AG04450 (cell line): ENCODE measurements around the gene TMEM151A. TPM values are rescaled to one million over a fixed set of nuclear protein-coding genes. Genes with fewer than 3 reads are reported as not detected.

Experiments used
- CTCF ChIA-PET: fragments of 300-600, 350-600 bp; formaldehyde crosslinking; extraction: SDS; loops from one replicate; lab custom pipeline; 2022; ENCODE audit warnings: antibody characterized with exemption, inconsistent platforms; lab: Charles Lee
- POLR2A ChIA-PET: fragments of 350-600 bp; formaldehyde crosslinking; extraction: SDS; loops from one replicate; lab custom pipeline; 2021; ENCODE audit warnings: antibody characterized with exemption, inconsistent platforms; lab: Yijun Ruan, JAX
- DNase-seq: peaks from one replicate; pipeline ENCODE4 v3.0.0-alpha.2; 2011; ENCODE audit warnings: low read depth, low spot score
- H3K27ac ChIP-seq: one replicate; pipeline ENCODE4 v1.5.1; 2012; ENCODE audit warnings: low read depth, low read length, control low read depth
- H3K27me3 ChIP-seq: one replicate; pipeline ENCODE4 v1.6.0; 2012; ENCODE audit warnings: low read length; ENCODE audit not compliant: control insufficient read depth, insufficient read depth
- H3K4me3 ChIP-seq: 2 replicates; pipeline ENCODE4 v1.5.1; 2011; ENCODE audit warnings: mild to moderate bottlenecking, low read depth, low read length, control low read depth
- H3K9me3 ChIP-seq: 2 replicates; pipeline ENCODE4 v1.5.1; 2012; ENCODE audit warnings: low read length; ENCODE audit not compliant: control insufficient read depth, insufficient read depth
- CTCF ChIP-seq: IDR thresholded peaks from 2 replicates; pipeline ENCODE4 v1.5.1; 2011; ENCODE audit warnings: low read depth, low read length, control low read depth, inconsistent platforms
- polyA plus RNA-seq: library from polyadenylated mRNA; depleted of rRNA; stranded (reverse); fragments of >200 nt; gene quantifications from 2 replicates; pipeline ENCODE4 v1.2.3, GENCODE V29; 2011

Gene TMEM151A
- polyA plus RNA-seq, 1 experiment = not detected

GRCh38 chr11:66293352-66293751 lies 1.7 kb downstream of the TMEM151A start:
- H3K27ac ChIP-seq = no peak overlapping the region
- DNase-seq = no peak
- no peak for TF ChIP-seq CTCF
- peaks cover 30% of the 10 kb centered on the region for H3K27me3 ChIP-seq
- POLR2A ChIA-PET = no interaction called here
- CTCF ChIA-PET = no interaction called here
- no peaks in the 10 kb centered on the region; the same call in 1 of the 2 replicates for H3K9me3 ChIP-seq
- no peak overlapping the region for H3K4me3 ChIP-seq

GRCh38 chr11:66293777-66294625 lies 2.3 kb downstream of the TMEM151A start:
- peaks cover 30% of the 10 kb centered on the region for H3K27me3 ChIP-seq
- no peaks in the 10 kb centered on the region; the same call in 1 of the 2 replicates for H3K9me3 ChIP-seq
- no peak for TF ChIP-seq CTCF
- ChIA-PET CTCF (no interaction called here), POLR2A (no interaction called here)
- no peak overlapping the region for H3K4me3 ChIP-seq
- DNase-seq = no peak
- H3K27ac ChIP-seq = no peak overlapping the region

GRCh38 chr11:66294626-66295620 lies 3.2 kb downstream of the TMEM151A start:
- H3K27ac ChIP-seq = no peak overlapping the region
- CTCF ChIA-PET = no interaction called here

GRCh38 chr11:66297610-66298009 lies 5.9 kb downstream of the TMEM151A start:
- no peak for TF ChIP-seq CTCF
- POLR2A ChIA-PET = interaction anchor here (0.7 to 1.0 kb wide), 2 partner anchors 8 to 29 kb away, joined by 3 to 9 read pairs; partner anchors contain the start of gene YIF1A
- Histone ChIP-seq H3K27ac (no peak overlapping the region), H3K9me3 (no peaks in the 10 kb centered on the region; the same call in 1 of the 2 replicates), H3K4me3 (no peak overlapping the region), H3K27me3 (peaks cover 18% of the 10 kb centered on the region)
- DNase-seq = no peak
- CTCF ChIA-PET = interaction anchor here (1.1 to 1.7 kb wide), 4 partner anchors 14 to 92 kb away, joined by 3 to 5 read pairs (median 4); no protein-coding TSS in a partner anchor

More at GRCh38 chr11:66294626-66295620, 3.2 kb downstream of the TMEM151A start:
- POLR2A ChIA-PET = no interaction called here
- DNase-seq = no peak
- no peak for TF ChIP-seq CTCF
- H3K9me3 ChIP-seq = no peaks in the 10 kb centered on the region; the same call in 1 of the 2 replicates
- no peak overlapping the region for H3K4me3 ChIP-seq
- peaks cover 30% of the 10 kb centered on the region for H3K27me3 ChIP-seq
